Activated CD8-positive, alpha-beta T cell treated with anti-CD3 and anti-CD28 coated beads for 36 hours (primary cell): Measurements from ENCODE around the gene ZW10. TPM values are rescaled to one million over a fixed set of nuclear protein-coding genes. Genes with fewer than 3 reads are reported as not detected.

Experiments
- ATAC-seq: fragments of 200-7000 bp; cut with Tn5 transposase; one replicate; pipeline ENCODE4 v1.10.0; 2021; ENCODE audit warnings: mild to moderate bottlenecking, moderate library complexity
- CTCF ChIA-PET: fragments of 350-600 bp; sonication (Branson Sonifier 250); formaldehyde crosslinking; loops from one replicate; lab custom pipeline; 2021; ENCODE audit warnings: antibody characterized with exemption; lab: Charles Lee
- POLR2A ChIA-PET: fragments of 350-600 bp; sonication (Branson Sonifier 250); formaldehyde crosslinking; loops from one replicate; lab custom pipeline; 2021; ENCODE audit warnings: antibody characterized with exemption; lab: Charles Lee
- DNase-seq: peaks from one replicate; pipeline ENCODE4 v3.0.0-alpha.2; 2020
- H3K27ac Mint-ChIP-seq: one replicate; pipeline ENCODE4 v1.8.0; 2021; ENCODE audit warnings: mild to moderate bottlenecking, mixed read lengths
- H3K27me3 Mint-ChIP-seq: one replicate; pipeline ENCODE4 v1.8.0; 2021; ENCODE audit warnings: mixed read lengths
- H3K36me3 Mint-ChIP-seq: one replicate; pipeline ENCODE4 v1.8.0; 2021; ENCODE audit warnings: low read depth, mixed read lengths
- H3K4me1 Mint-ChIP-seq: one replicate; pipeline ENCODE4 v1.8.0; 2021; ENCODE audit warnings: low read depth, mixed read lengths
- H3K4me3 Mint-ChIP-seq: one replicate; pipeline ENCODE4 v1.8.0; 2021; ENCODE audit warnings: mild to moderate bottlenecking, moderate library complexity, mixed read lengths
- H3K9me3 Mint-ChIP-seq: one replicate; pipeline ENCODE4 v1.8.0; 2021; ENCODE audit warnings: mixed read lengths
- CTCF ChIP-seq: fragments of 200-600 bp; IDR thresholded peaks from one replicate; pipeline ENCODE4 v1.8.0; 2022; ENCODE audit warnings: antibody characterized with exemption, mild to moderate bottlenecking
- intact Hi-C: fragments of 100-400 bp; cut with micrococcal nuclease; formaldehyde crosslinking; loops from one replicate; pipeline ENCODE4 v1.10.0; 2022
- total RNA-seq, 2 experiments: library from RNA; stranded (reverse); gene quantifications; one replicate each; pipeline ENCODE4 v1.2.3, GENCODE V29; 2021

Gene ZW10
- total RNA-seq, 2 experiments from 2014 or later = 15.2 to 15.5 TPM

GRCh38 chr11:113685654-113686359, 87.7 kb downstream of the ZW10 start:
- H3K4me1 Mint-ChIP-seq = no peaks in the 10 kb centered on the region
- H3K4me3 Mint-ChIP-seq = no peak overlapping the region
- no peak for TF ChIP-seq CTCF
- H3K36me3 Mint-ChIP-seq = no peaks in the 10 kb centered on the region
- no peaks in the 10 kb centered on the region for H3K27me3 Mint-ChIP-seq
- DNase-seq (no peak), ATAC-seq (no peak)
- H3K9me3 Mint-ChIP-seq = no peaks in the 10 kb centered on the region
- no peak overlapping the region for H3K27ac Mint-ChIP-seq
- ChIA-PET CTCF (no interaction called here), POLR2A (no interaction called here)
- intact Hi-C loops = no loop called here

- H3K36me3 Mint-ChIP-seq = no peaks in the 10 kb centered on the region
- DNase-seq (no peak), ATAC-seq (no peak)
- no peaks in the 10 kb centered on the region for H3K27me3 Mint-ChIP-seq
- CTCF ChIA-PET = no interaction called here
- no peak overlapping the region for H3K4me3 Mint-ChIP-seq
- no peak overlapping the region for H3K27ac Mint-ChIP-seq
- intact Hi-C loops = no loop called here
- no peaks in the 10 kb centered on the region for H3K9me3 Mint-ChIP-seq
- TF ChIP-seq CTCF = no peak
- POLR2A ChIA-PET = no interaction called here
- no peaks in the 10 kb centered on the region for H3K4me1 Mint-ChIP-seq
These were observed 89.0 kb downstream of the ZW10 start for GRCh38 chr11:113684496-113684895.

GRCh38 chr11:113683481-113684046, 89.9 kb downstream of the ZW10 start:
- H3K9me3 Mint-ChIP-seq = no peaks in the 10 kb centered on the region
- H3K4me3 Mint-ChIP-seq = no peak overlapping the region
- H3K4me1 Mint-ChIP-seq = no peaks in the 10 kb centered on the region
- intact Hi-C loops = no loop called here
- ATAC-seq (no peak), DNase-seq (no peak)
- no peak for TF ChIP-seq CTCF
- no peak overlapping the region for H3K27ac Mint-ChIP-seq
- ChIA-PET POLR2A (no interaction called here), CTCF (no interaction called here)
- H3K27me3 Mint-ChIP-seq = no peaks in the 10 kb centered on the region
- no peaks in the 10 kb centered on the region for H3K36me3 Mint-ChIP-seq

Other genes with a start within 250 kb of the ZW10 start
- gene TMPRSS5, start 67.4 kb downstream of the ZW10 start, total RNA-seq = 1 to 10 TPM in 1 of 2 experiments, under 1 TPM in 1; 0.85 to 1.0 TPM
- gene CLDN25, start 6.1 kb upstream of the ZW10 start, total RNA-seq = not detected
- 10 to 100 TPM; 40.3 to 41.9 TPM for gene USP28, start 101.9 kb upstream of the ZW10 start, total RNA-seq
- gene HTR3B, start 131.1 kb upstream of the ZW10 start, total RNA-seq = not detected
- gene HTR3A, start 201.4 kb upstream of the ZW10 start, total RNA-seq = not detected